Mucosa of descending colon (tissue), 3 donors: ENCODE measurements around the gene HACD3. TPM values are rescaled to one million over a fixed set of nuclear protein-coding genes. Genes with fewer than 3 reads are reported as not detected.
A peak's percentile ranks its signal among the peaks of the same experiment; 100 is the strongest.

ENCODE experiments used
- ATAC-seq: fragments of 200-7000 bp; cut with Tn5 transposase; one replicate; pipeline ENCODE4 v1.9.1; 2020; ENCODE audit warnings: mild to moderate bottlenecking, moderate library complexity
- DNase-seq, 3 donors: peaks; one replicate each; pipeline ENCODE4 v3.0.0-alpha.2; 2020
- H3K36me3 ChIP-seq: fragments of 200-600 bp; one replicate; pipeline ENCODE4 v1.8.0; 2021; ENCODE audit warnings: low read depth, mild to moderate bottlenecking
- H3K4me1 ChIP-seq: fragments of 200-600 bp; one replicate; pipeline ENCODE4 v1.8.0; 2021; ENCODE audit warnings: low read depth, mild to moderate bottlenecking
- H3K4me3 ChIP-seq: fragments of 200-600 bp; one replicate; pipeline ENCODE4 v1.8.0; 2021; ENCODE audit warnings: mild to moderate bottlenecking
- H3K9me3 ChIP-seq: fragments of 200-600 bp; one replicate; pipeline ENCODE4 v1.8.0; 2021; ENCODE audit warnings: mild to moderate bottlenecking
- intact Hi-C, 2 donors: fragments of 100-400 bp; cut with DNase I in 1 of 2; cut with micrococcal nuclease in 1 of 2; formaldehyde crosslinking; loops; one replicate each; pipeline versions ENCODE4 v1.11.0 to v1.11.1; 2022; cut with DNase I, micrococcal nuclease
- total RNA-seq, 3 donors: library from RNA; stranded (reverse); fragmentation: NEBNext Ultra II Directional in 2 of 3; extraction: Animal tissue kit (Norgen Biotek cat#: 25700) in 2 of 3; gene quantifications; one replicate each; pipeline versions ENCODE4 v1.2.1 to v1.2.4, GENCODE V29; 2021 to 2023
- TF ChIP-seq, protein P1 (sequence below): fragments of 200-600 bp; IDR thresholded peaks from one replicate; pipeline ENCODE4 v1.8.0; 2022; ENCODE audit warnings: antibody characterized with exemption, mild to moderate bottlenecking
- donor health status: DM: no; HTN: no; CAD: no; lungs with moderate emphysema.
- donor health status: DM: no; HTN: no; CAD: no.
- donor health status: DM: no; HTN: yes; CAD: no.

Gene HACD3
- total RNA-seq, 3 donors from 2014 or later: 26.2 to 31.2 (median 30.9) TPM

DNA sequence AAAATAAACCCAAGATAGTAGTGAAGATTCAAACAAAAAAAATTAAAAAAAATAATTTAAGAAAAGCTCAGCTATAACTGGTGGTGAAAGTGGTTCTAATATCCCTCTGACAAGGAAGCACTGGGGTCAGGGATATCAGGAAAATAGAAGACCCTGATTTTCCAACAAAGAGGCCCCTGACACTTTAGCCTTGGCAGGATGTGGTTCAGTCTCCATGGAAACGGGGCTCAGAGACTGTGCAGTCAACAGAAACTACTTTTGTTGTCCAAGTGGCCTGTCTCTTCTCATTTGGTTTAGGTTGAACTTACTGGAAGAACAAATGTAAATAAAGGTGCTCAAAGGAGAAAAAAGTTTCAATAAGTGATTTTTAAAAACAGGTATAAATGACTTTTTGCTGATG, 53.4 kb downstream of the HACD3 start:
- Histone ChIP-seq H3K4me1 (no peaks in the 10 kb centered on the region), H3K36me3 (no peaks in the 10 kb centered on the region), H3K9me3 (no peaks in the 10 kb centered on the region), H3K4me3 (no peak overlapping the region)
- peak in 1 of 3 donors; percentile 21 for DNase-seq
- TF ChIP-seq, protein P1, sequence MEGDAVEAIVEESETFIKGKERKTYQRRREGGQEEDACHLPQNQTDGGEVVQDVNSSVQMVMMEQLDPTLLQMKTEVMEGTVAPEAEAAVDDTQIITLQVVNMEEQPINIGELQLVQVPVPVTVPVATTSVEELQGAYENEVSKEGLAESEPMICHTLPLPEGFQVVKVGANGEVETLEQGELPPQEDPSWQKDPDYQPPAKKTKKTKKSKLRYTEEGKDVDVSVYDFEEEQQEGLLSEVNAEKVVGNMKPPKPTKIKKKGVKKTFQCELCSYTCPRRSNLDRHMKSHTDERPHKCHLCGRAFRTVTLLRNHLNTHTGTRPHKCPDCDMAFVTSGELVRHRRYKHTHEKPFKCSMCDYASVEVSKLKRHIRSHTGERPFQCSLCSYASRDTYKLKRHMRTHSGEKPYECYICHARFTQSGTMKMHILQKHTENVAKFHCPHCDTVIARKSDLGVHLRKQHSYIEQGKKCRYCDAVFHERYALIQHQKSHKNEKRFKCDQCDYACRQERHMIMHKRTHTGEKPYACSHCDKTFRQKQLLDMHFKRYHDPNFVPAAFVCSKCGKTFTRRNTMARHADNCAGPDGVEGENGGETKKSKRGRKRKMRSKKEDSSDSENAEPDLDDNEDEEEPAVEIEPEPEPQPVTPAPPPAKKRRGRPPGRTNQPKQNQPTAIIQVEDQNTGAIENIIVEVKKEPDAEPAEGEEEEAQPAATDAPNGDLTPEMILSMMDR: no peak
- no peak for ATAC-seq
- intact Hi-C loops: no loop called here

DNA sequence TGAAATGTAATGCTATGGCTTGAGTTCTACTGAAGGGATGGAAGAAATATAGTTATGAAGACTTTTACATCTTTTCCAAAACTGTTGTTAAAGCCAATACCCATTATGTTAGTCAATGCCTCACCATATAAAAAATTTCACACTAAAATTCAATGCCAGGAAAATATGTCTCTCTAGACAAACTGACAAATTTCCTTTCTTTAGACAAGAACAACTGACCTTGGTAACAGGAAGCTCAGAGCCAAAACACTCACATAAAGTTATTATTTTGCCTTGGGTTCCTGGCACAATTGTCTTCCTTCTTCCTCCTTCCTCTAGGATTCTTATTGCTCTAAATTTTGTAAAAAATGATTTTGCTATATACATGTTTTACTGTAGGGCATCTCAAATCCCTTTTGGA, 54.0 kb downstream of the HACD3 start:
- TF ChIP-seq, protein P1: no peak
- Histone ChIP-seq H3K9me3 (no peaks in the 10 kb centered on the region), H3K36me3 (no peaks in the 10 kb centered on the region), H3K4me3 (no peak overlapping the region), H3K4me1 (no peaks in the 10 kb centered on the region)
- DNase-seq: no peak
- intact Hi-C loops: no loop called here
- ATAC-seq: no peak

DNA sequence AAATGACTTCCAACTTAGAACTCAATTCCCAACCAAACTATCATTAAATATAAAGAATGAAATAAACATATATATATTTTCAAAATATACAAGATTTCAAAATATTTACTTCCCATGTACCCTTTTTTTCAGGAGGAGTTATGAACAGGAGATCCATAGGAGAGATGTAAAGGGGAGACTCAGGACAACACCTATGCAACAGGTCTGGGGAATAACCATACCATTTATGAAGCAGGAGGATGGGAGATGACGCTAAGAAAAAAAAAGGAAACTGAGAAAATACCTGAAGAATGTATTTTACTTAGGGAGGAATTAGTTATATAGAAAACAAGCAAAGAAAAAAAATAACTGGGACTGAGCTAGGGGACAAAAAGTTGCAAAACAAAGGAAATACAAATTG, 56.8 kb downstream of the HACD3 start:
- no peaks in the 10 kb centered on the region for H3K36me3 ChIP-seq
- TF ChIP-seq, protein P1: no peak
- H3K4me1 ChIP-seq: no peaks in the 10 kb centered on the region
- DNase-seq (no peak), ATAC-seq (no peak)
- H3K4me3 ChIP-seq: no peak overlapping the region
- H3K9me3 ChIP-seq: no peaks in the 10 kb centered on the region
- intact Hi-C loops: no loop called here

DNA sequence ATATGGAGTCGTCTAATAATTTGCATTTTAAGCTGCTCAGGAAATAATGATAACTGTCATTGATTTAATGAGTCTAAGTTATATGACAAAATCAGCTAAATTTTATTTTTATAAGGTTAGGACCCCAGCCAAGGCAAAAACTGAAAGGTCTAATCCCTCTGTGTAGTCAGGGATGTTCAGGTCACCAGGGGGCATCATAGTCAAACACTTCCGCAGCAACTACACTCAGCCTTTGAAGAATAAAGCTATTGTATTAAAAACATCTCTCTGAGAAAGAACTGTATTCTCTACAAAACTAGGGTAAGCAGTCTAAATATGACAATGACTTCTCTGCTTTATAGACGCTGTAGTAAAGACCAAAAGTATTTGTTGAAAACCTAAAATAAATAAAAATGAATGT, 65.7 kb downstream of the HACD3 start:
- ATAC-seq (no peak), DNase-seq (no peak)
- TF ChIP-seq, protein P1: no peak
- Histone ChIP-seq H3K4me3 (no peak overlapping the region), H3K4me1 (no peaks in the 10 kb centered on the region), H3K9me3 (no peaks in the 10 kb centered on the region), H3K36me3 (peaks cover 8% of the 10 kb centered on the region)
- intact Hi-C loops: no loop called here

DNA sequence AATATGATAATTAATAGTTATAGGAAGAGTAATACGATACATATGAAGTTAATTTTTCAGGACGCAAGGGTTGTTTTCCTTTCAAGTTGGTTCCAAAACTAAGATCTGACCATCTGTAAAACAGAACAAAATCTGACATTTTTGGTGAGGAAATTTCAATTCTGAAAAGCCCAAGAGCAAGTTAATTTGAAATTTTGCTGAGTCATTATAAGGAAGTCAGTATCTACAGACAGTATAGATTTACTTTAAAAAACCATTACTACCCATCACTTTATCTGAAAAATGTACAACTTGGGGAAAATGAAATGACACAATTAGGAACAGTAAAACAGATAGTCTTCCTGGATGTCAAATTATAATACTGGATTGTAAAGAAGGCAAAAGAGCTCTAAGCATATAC, 68.2 kb downstream of the HACD3 start:
- DNase-seq: no peak
- peaks cover 8% of the 10 kb centered on the region for H3K36me3 ChIP-seq
- TF ChIP-seq, protein P1: no peak
- no peak for ATAC-seq
- no peaks in the 10 kb centered on the region for H3K9me3 ChIP-seq
- H3K4me1 ChIP-seq: no peaks in the 10 kb centered on the region
- intact Hi-C loops: no loop called here
- H3K4me3 ChIP-seq: no peak overlapping the region

DNA sequence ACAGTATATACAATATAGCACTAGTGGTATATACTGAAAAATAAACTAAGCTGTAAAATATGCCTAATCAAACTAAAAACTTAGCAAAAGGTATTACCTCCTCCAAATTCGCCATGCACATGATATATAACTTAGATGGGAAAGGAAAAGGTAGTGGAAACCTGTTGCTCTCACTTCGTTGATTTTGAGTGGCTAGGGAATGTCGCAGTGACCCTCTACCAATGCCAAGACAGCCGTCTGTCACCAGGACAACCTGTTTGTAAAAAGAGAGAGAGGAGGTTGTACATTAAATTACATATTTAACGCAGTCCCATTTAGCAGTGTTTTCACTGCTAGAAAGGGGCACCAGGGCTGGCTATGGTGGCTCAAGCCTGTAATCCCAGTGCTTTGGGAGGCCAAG, 69.4 kb downstream of the HACD3 start:
- ATAC-seq (no peak), DNase-seq (no peak)
- TF ChIP-seq, protein P1: no peak
- peaks cover 8% of the 10 kb centered on the region for H3K36me3 ChIP-seq
- H3K4me1 ChIP-seq: no peaks in the 10 kb centered on the region
- H3K9me3 ChIP-seq: no peaks in the 10 kb centered on the region
- intact Hi-C loops: no loop called here
- H3K4me3 ChIP-seq: no peak overlapping the region
